ENCODE results near the gene ROBO2. TPM values are rescaled to one million over a fixed set of nuclear protein-coding genes. Genes with fewer than 3 reads are reported as not detected.

The ROBO2 gene
- total RNA-seq, 1 experiment from 2014 or later = not detected

GRCh38 chr3:77191014-77191413 is 151.1 kb downstream of the ROBO2 start:
- TF ChIP-seq ZNF274 (IDR thresholded peaks at IDR 0.05; ENCODE audit: low read depth, low read length) (no peak), YY1 (IDR thresholded peaks at IDR 0.05; ENCODE audit: extremely low read depth, insufficient replicate concordance, low read depth, low read length) (no peak), ZFX (IDR thresholded peaks at IDR 0.05) (no peak), CEBPB (IDR thresholded peaks at IDR 0.05; ENCODE audit: low read depth) (no peak), REST (IDR thresholded peaks at IDR 0.05; ENCODE audit: low read depth) (no peak), SRF (IDR thresholded peaks at IDR 0.05; ENCODE audit: low read depth) (no peak), RAD21 (IDR thresholded peaks at IDR 0.05; ENCODE audit: low read depth) (no peak), FOSL1 (IDR thresholded peaks at IDR 0.05; ENCODE audit: low read depth) (no peak), POLR2A (IDR thresholded peaks at IDR 0.05; ENCODE audit: borderline replicate concordance, extremely low read depth, insufficient read depth, insufficient read length) (no peak), SP1 (IDR thresholded peaks at IDR 0.05; ENCODE audit: low read depth) (no peak), EZH2 (IDR thresholded peaks at IDR 0.05) (no peak), ATF3 (IDR thresholded peaks at IDR 0.05) (no peak), CTCF (IDR thresholded peaks at IDR 0.05 in 2 of 3, conservative IDR thresholded peaks at IDR 0.05 in 1 of 3; ENCODE audit: borderline replicate concordance in 1 of 3, insufficient read depth in 1 of 3, low read depth in 2 of 3, low read length in 2 of 3) (no peak), JUND (IDR thresholded peaks at IDR 0.05) (no peak), EZH2phosphoT487 (IDR thresholded peaks at IDR 0.05; ENCODE audit: borderline replicate concordance) (no peak), TCF7L2 (IDR thresholded peaks at IDR 0.05; ENCODE audit: borderline replicate concordance, extremely low read depth, insufficient read depth, insufficient read length) (no peak), SIN3A (IDR thresholded peaks at IDR 0.05; ENCODE audit: low read depth) (no peak), CBX3 (IDR thresholded peaks at IDR 0.05; ENCODE audit: low read depth) (no peak), MAX (IDR thresholded peaks at IDR 0.05) (no peak), EGR1 (IDR thresholded peaks at IDR 0.05; ENCODE audit: low read depth) (no peak)
- H3K27me3 ChIP-seq (ENCODE audit: insufficient read depth, low read length) = no peaks in the 10 kb centered on the region
- POLR2A ChIA-PET = no interaction called here

More at GRCh38 chr3:77191014-77191413, 151.1 kb downstream of the ROBO2 start:
- RAD21 ChIA-PET (ENCODE audit: low non-redundant PET in 1 of 2, low total read pairs in 2 of 2, uncharacterized antibody in 2 of 2, unreplicated experiment in 2 of 2) = no interaction called here
- Histone ChIP-seq H3K9me2 (ENCODE audit: insufficient read depth) (no peaks in the 10 kb centered on the region), H3K36me3 (ENCODE audit: control insufficient read depth in 1 of 2, insufficient read depth in 2 of 2, low read length in 2 of 2) (no peaks in the 10 kb centered on the region), H3K4me1 (ENCODE audit: control insufficient read depth in 1 of 2, insufficient read depth in 2 of 2, low read length in 2 of 2) (no peaks in the 10 kb centered on the region), H4K20me1 (ENCODE audit: insufficient read depth) (no peaks in the 10 kb centered on the region), H3K79me2 (ENCODE audit: insufficient read depth, low read length) (no peaks in the 10 kb centered on the region), H2AFZ (ENCODE audit: low read depth, low read length, poor library complexity, severe bottlenecking) (no peak overlapping the region), H3K4me2 (ENCODE audit: low read length) (no peak overlapping the region), H3K27ac (ENCODE audit: low read depth, low read length) (no peak overlapping the region), H3K9ac (ENCODE audit: low read length) (no peak overlapping the region), H3K9me3 (ENCODE audit: control insufficient read depth in 1 of 2, insufficient read depth in 1 of 2, low read depth in 1 of 2, low read length in 2 of 2) (peaks cover 0 to 31% of the 10 kb centered on the region in 2 experiments; a peak in 3 of 4 replicates), H3K4me3 (replicated peaks in 1 of 2; ENCODE audit: low read depth in 1 of 2, low read length in 2 of 2) (no peak overlapping the region)
- BruUV-seq (replicated peaks) = no TSS peak
- CTCF ChIA-PET = no interaction called here
- DNase-seq (ENCODE audit: low read depth, low spot score) (no peak), ATAC-seq (no peak)
- intact Hi-C loops (cut with micrococcal nuclease) = no loop called here

All from HCT116 (cell line).